Umbilical cord (tissue), 2 donors: ENCODE results near the gene GDPD4. TPM values are rescaled to one million over a fixed set of nuclear protein-coding genes. Genes with fewer than 3 reads are reported as not detected.
A peak's percentile ranks its signal among the peaks of the same experiment; 100 is the strongest.

Source experiments
- DNase-seq: peaks from one replicate; pipeline ENCODE4 v3.0.0-alpha.2; 2015; ENCODE audit warnings: low spot score
- total RNA-seq: library from RNA; depleted of rRNA; stranded (reverse); fragments of >200 nt; gene quantifications from one replicate; pipeline ENCODE4 v1.2.3, GENCODE V29; 2014; ENCODE audit warnings: low replicate concordance; ENCODE audit not compliant: insufficient read depth

GDPD4 gene
- total RNA-seq, 1 donor from 2014 or later: 0.48 TPM

- DNase-seq: no peak
Measured at GRCh38 chr11:77175869-77176539, 125.5 kb downstream of the GDPD4 start.

- DNase-seq: peak; percentile 24
Measured at GRCh38 chr11:77175021-77175842, 126.3 kb downstream of the GDPD4 start.

- no peak for DNase-seq
Measured at GRCh38 chr11:77174559-77174958, 126.9 kb downstream of the GDPD4 start.

- DNase-seq: peak; percentile 44
Measured at GRCh38 chr11:77173494-77173893, 128.0 kb downstream of the GDPD4 start.

- no peak for DNase-seq
Measured at GRCh38 chr11:77172666-77172982, 128.9 kb downstream of the GDPD4 start.

- no peak for DNase-seq
Measured at GRCh38 chr11:77171885-77172665, 129.4 kb downstream of the GDPD4 start.

GRCh38 chr11:77171254-77171653 is 130.2 kb downstream of the GDPD4 start:
- DNase-seq: no peak

GRCh38 chr11:77170107-77170506 is 131.4 kb downstream of the GDPD4 start:
- peak; percentile 44 for DNase-seq

- no peak for DNase-seq
Measured at GRCh38 chr11:77167791-77168190, 133.7 kb downstream of the GDPD4 start.

- DNase-seq: no peak
Measured at GRCh38 chr11:77167111-77167626, 134.3 kb downstream of the GDPD4 start.

Other genes starting within 250 kb of the GDPD4 start
- gene CAPN5, start 234.7 kb downstream of the GDPD4 start, total RNA-seq: 2.4 TPM
- not detected for gene OMP, start 198.8 kb downstream of the GDPD4 start, total RNA-seq
- gene MYO7A, start 173.4 kb downstream of the GDPD4 start, total RNA-seq: 7.0 TPM
- 20.2 TPM for gene PAK1, start 172.4 kb upstream of the GDPD4 start, total RNA-seq